Ectodermal cell (in vitro differentiated cells): Measurements from ENCODE around the gene CCDC106.

Source experiments
- H3K27ac ChIP-seq: 2 replicates; pipeline ENCODE4 v1.7.0; 2013; ENCODE audit warnings: mild to moderate bottlenecking, low read depth, low read length; ENCODE audit not compliant: insufficient read depth, poor library complexity, severe bottlenecking
- H3K27me3 ChIP-seq: 2 replicates; pipeline ENCODE4 v1.7.0; 2013; ENCODE audit warnings: mild to moderate bottlenecking, low read length; ENCODE audit not compliant: insufficient read depth, control insufficient read depth, poor library complexity, severe bottlenecking
- H3K36me3 ChIP-seq: one replicate; pipeline ENCODE4 v1.7.0; 2013; ENCODE audit warnings: low read length; ENCODE audit not compliant: control insufficient read depth, insufficient read depth
- H3K4me1 ChIP-seq: one replicate; pipeline ENCODE4 v1.7.0; 2013; ENCODE audit warnings: low read length; ENCODE audit not compliant: control insufficient read depth, insufficient read depth
- H3K4me3 ChIP-seq: 2 replicates; pipeline ENCODE4 v1.7.0; 2013; ENCODE audit warnings: low read depth, low read length, control low read depth; ENCODE audit not compliant: insufficient read depth
- H3K9me3 ChIP-seq: 2 replicates; pipeline ENCODE4 v1.7.0; 2013; ENCODE audit warnings: mild to moderate bottlenecking, low read length, moderate library complexity; ENCODE audit not compliant: control insufficient read depth
- WGBS, 2 experiments: methylation state at CpG; one replicate each; pipeline ENCODE4 v1.1.7; 2013; ENCODE audit warnings: missing lambda C conversion rate in 2 of 2; 5-methylcytosine and 5-hydroxymethylcytosine counted together

The CCDC106 gene

DNA sequence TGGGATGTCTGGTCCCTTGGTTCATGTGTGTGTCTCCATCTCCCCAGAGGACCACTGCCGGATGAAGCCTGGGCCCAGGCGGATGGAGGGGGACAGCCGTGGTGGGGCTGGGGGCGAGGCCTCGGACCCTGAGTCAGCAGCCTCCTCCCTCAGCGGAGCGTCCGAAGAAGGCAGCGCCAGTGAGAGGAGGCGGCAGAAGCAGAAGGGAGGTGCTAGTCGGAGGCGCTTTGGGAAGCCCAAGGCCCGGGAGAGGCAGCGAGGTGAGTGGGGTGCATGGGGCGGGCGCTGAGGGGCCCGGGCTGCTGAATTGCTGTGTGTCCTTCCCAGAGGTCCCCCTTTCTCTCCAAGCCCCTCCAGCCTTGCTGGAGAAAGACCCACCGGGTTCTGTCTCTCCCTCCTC is 3.2 kb downstream of the CCDC106 start:
- peaks cover 13% of the 10 kb centered on the region for H3K4me1 ChIP-seq
- H3K27ac ChIP-seq = no peak overlapping the region
- H3K27me3 ChIP-seq = no peaks in the 10 kb centered on the region
- WGBS, 2 experiments = 84 to 85% methylated on average over 18 of the region's 18 CpGs
- H3K4me3 ChIP-seq = no peak overlapping the region
- H3K36me3 ChIP-seq = peaks cover 3% of the 10 kb centered on the region
- no peaks in the 10 kb centered on the region for H3K9me3 ChIP-seq

DNA sequence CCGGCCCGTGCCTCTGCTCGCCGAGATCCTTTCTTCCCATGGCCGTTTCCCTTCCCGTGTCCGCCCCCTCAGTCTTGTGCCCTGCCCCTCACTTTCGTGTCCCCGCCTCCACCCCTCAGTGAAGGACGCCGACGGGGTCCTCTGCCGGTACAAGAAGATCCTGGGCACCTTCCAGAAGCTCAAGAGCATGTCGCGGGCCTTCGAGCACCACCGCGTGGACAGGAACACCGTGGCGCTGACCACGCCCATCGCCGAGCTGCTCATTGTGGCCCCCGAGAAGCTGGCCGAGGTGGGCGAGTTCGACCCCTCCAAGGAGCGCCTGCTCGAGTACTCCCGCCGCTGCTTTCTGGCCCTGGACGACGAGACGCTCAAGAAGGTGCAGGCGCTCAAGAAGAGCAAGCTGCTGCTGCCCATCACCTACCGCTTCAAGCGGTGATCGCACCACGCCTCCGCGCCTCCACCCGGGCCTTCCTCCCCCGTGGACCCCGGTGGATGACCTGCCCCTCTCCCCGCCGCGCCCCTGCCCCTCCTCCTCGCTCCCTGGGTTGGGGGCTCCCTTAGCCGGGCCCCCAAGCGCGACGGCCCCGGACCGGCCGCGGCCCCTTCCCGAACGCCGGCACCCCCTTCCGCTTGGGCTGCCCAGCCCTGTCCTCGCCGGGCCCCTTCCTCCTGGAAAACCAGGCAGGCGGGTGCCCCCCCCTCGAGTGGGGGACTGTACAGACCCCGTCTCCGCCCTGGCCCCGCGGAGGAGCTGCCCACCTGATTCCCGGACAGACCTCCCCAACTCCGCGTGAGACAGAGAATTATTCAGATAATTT is 4.5 kb downstream of the CCDC106 start:
- Histone ChIP-seq H3K4me3 (no peak overlapping the region), H3K36me3 (peaks cover 3% of the 10 kb centered on the region), H3K4me1 (peaks cover 14% of the 10 kb centered on the region), H3K9me3 (no peaks in the 10 kb centered on the region), H3K27me3 (no peaks in the 10 kb centered on the region), H3K27ac (no peak overlapping the region)
- 79 to 82% methylated on average over 71 of the region's 71 CpGs for WGBS, 2 experiments

DNA sequence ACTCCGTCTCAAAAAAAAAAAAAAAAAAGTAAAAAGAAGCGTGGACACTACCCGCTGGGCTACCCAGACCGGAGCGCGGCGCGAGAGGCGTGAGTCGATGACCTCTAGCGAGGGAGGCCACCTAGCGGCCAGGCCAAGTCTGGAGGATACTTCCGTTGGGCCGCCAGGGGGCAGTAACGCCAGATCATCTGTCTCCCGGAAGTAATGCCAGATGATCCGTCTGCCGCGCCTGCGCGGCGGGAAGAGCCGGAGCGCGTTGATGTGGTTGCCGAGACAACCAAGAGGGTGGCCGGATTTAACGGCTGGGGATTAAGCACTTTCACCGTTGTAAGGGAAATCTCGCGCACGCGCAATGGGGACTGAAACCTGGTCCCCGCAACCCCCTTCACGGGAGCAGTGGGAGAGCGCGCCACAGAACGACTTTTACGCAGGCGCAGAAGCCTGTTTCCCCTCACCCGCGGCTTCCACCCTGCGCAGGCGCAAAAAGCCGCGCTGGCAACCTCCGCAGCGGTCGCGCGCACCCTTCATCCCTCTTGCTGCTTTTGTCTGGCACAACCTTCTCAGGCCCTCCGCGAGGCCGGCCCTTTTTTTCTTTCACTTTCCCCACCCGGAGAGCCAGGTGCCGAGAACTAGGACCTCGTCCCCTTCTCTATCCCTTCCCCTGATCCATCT is 5.8 kb downstream of the CCDC106 start:
- Histone ChIP-seq H3K27ac (peak overlapping the region; percentile 90), H3K4me3 (peak overlapping the region; percentile 99), H3K27me3 (no peaks in the 10 kb centered on the region), H3K4me1 (peaks cover 15% of the 10 kb centered on the region), H3K36me3 (peaks cover 3% of the 10 kb centered on the region), H3K9me3 (no peaks in the 10 kb centered on the region)
- WGBS, 2 experiments = 0% methylated on average over 57 of the region's 57 CpGs

DNA sequence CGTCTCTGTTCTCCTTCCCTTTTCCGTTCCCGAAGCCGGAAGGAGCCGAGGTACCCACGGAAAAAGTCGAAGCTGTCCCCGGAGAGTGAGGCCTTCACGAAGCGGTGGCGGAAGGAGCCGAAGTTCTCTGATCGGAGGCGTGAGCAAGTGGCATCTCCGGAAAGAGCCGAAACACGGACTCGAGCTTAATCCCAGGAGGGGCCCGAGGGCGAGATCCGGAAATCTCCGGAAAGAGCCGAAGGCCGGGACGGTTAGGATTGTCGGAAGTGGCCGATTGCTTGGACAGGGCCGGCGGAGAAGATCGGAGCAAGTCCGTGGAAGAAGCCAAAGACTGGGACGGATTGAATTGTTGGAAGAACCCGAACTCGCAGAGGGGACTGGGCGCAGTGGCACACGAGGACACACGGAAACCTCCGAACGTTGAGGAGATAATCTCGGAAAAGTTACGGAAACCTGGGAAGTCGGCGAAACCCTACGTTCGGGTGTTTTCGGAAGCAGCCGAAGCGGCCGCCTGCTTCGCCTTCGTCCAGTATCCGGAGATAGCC is 6.4 kb downstream of the CCDC106 start:
- Histone ChIP-seq H3K27ac (peak overlapping the region; percentile 90), H3K27me3 (no peaks in the 10 kb centered on the region), H3K9me3 (no peaks in the 10 kb centered on the region), H3K4me1 (peaks cover 14% of the 10 kb centered on the region), H3K4me3 (peak overlapping the region; percentile 99), H3K36me3 (peaks cover 3% of the 10 kb centered on the region)
- 0 to 1% methylated on average over 52 of the region's 52 CpGs for whole genome bisulfite sequencing, 2 experiments

DNA sequence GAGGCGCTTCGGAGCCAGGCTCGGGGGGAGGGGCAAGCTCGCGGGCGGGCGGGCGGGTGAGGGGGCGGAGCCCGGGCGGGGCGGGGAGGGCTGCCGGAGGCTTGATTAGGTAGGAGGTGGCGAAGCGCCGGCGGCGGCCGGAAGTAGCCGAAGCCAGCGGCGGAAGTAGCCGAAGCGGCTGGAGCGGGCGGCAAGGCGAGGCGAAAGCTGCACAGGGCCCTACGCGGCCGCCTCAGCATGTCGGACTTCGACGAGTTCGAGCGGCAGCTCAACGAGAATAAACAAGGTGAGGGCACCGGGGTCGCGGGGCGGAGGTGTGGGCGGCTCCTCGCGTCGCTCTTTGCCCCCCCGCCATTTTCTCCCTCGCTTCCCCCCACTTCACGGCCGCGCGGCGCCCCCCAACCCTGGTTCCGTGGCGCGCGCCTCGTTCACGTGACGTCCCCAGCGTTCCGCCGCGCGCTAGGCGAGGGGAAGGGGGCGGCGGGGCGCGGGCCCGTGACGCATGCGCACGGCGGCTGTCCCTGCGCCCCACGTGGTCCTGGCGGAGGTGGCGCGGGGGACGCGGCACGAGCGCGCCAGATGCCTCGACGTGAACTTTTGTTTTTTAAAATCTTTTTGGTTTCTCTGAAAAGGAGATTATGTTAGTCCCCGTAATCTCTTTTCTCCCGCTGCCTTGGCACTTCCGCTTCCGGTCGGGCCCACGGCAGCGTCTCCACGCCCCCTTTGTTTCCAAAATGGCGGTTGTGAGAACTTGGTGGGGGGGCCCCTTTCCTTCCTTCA is 7.0 kb downstream of the CCDC106 start, which contains the start of gene U2AF2:
Gene U2AF2 (plus strand): TSS at position 168 of the 780 bp plus-strand sequence. CDS start 70 bp downstream, at position 238.
- H3K27ac ChIP-seq = peak within 1 kb of the TSS; percentile 99
- H3K27me3 ChIP-seq = no peaks in the 10 kb centered on the region
- H3K9me3 ChIP-seq = no peaks in the 10 kb centered on the region
- peaks cover 4% of the 10 kb centered on the region for H3K36me3 ChIP-seq
- peaks cover 14% of the 10 kb centered on the region for H3K4me1 ChIP-seq
- peak within 1 kb of the TSS; percentile 99 for H3K4me3 ChIP-seq
- 0% methylated on average over 95 of the region's 95 CpGs for WGBS, 2 experiments

DNA sequence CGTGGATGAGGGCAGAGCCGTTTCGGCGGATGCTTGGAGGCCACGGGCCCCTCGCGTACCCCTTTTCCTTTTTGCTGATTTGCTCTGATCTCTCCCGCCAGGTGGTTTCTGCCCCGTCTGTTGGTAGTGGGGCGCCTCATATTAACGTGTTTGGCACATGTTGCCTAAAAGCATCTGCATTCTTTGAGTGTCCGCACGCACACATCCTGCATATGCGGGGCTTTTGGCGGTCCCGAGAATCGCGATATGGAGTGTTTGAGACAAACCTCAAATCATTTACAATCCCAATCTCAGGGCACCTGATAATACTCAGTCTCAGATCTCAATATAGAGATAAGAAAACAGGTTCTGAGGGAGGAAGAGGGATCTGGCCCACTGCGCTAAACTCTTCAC is 7.6 kb downstream of the CCDC106 start:
- WGBS, 2 experiments = 0 to 1% methylated on average over 19 of the region's 19 CpGs
- peak overlapping the region; percentile 99 for H3K4me3 ChIP-seq

DNA sequence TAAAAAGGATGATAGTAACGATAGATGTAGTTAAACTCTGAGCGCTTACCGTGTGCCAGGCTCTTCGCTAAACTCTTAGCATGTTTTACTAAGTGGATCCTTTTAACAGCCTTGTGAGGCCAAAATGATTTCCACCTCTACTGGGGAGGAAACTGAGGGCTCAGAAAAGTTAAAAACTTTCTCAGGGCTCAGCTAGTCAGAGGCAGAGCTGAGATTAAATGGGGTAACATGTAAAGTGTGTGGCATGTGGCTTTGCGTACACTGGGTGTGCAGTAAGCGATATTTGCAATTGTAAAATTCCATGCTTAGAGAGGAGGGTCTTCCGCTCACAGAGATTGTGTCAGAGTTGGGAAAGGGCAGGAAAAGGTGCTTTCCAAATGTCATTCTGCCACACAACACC is 8.5 kb downstream of the CCDC106 start:
- Histone ChIP-seq H3K4me3 (peak overlapping the region; percentile 99), H3K36me3 (peaks cover 16% of the 10 kb centered on the region), H3K4me1 (peaks cover 14% of the 10 kb centered on the region), H3K9me3 (no peaks in the 10 kb centered on the region), H3K27me3 (no peaks in the 10 kb centered on the region), H3K27ac (no peak overlapping the region)
- 85 to 87% methylated on average over 7 of the region's 7 CpGs for WGBS, 2 experiments

More for the DNA sequence above, 7.6 kb downstream of the CCDC106 start:
- H3K4me1 ChIP-seq = peaks cover 14% of the 10 kb centered on the region
- peaks cover 8% of the 10 kb centered on the region for H3K36me3 ChIP-seq
- H3K27ac ChIP-seq = peak overlapping the region; percentile 99
- no peaks in the 10 kb centered on the region for H3K9me3 ChIP-seq
- H3K27me3 ChIP-seq = no peaks in the 10 kb centered on the region

DNA sequence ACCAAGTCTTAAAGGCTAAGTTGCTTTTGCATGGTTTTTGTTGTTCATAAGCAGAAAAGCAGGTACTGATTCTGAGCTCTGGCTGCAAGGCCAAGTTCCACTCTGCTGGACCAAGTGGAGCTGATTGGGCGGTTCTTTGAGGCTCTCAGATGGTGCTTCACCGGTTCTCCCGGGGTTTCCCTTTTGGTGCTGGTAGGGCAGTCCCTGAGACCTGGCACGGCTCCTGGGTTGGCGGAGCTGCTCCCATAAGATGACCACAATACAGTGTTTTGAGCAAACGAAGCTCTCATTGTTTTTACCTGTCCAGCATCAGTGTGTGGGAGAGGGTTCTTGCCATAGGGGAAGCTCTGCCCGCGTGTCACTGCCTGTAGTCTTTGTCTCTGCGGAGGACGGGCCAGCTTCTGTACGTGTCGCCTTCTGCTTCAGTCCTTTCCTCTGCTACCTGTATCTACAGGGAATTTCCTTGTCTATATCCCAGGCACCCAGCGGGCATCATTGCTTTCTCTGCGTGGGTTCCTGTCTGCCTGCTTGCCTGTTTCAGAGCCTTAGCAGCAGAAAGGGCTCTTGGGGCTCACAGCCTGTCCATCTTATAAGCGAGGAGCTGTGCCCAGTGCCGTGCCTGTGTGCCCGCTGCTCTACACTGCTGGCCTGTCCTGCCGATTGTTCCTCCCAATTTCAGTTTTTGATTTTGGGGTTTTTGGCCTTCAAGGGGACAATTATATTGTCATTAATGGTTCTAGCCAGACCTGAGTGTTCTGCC is 9.2 kb downstream of the CCDC106 start:
- H3K36me3 ChIP-seq = peaks cover 18% of the 10 kb centered on the region
- H3K4me1 ChIP-seq = peaks cover 14% of the 10 kb centered on the region
- H3K9me3 ChIP-seq = no peaks in the 10 kb centered on the region
- 80 to 82% methylated on average over 18 of the region's 18 CpGs for WGBS, 2 experiments
- peak overlapping the region; percentile 99 for H3K4me3 ChIP-seq
- no peaks in the 10 kb centered on the region for H3K27me3 ChIP-seq
- H3K27ac ChIP-seq = no peak overlapping the region

DNA sequence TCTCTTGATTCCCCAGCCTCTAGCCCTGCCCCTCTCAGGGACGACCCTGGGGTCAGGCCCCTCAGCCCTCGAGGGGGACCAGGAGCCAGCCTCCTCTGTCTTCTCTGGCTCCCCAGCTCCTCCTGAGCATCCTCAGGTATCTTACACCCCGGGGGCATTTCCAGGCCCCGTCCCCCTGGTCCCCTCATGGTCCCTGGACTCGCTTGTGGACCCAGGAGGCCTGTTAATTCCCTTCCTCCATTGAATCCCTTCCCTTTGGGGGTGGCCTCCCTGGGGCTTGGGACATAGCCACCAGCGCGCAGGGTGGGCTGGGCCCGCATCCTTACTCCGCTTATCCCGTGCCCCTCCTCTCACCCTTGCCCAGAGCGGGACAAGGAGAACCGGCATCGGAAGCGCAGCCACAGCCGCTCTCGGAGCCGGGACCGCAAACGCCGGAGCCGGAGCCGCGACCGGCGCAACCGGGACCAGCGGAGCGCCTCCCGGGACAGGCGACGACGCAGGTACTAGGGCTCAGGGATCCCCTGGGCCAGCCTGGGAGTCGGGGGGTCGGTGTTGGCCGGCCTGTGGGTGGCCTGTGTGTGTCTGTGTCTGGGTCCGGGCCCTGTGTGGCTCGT is 10.9 kb downstream of the CCDC106 start:
- Histone ChIP-seq H3K4me1 (peaks cover 14% of the 10 kb centered on the region), H3K36me3 (peaks cover 35% of the 10 kb centered on the region), H3K27me3 (no peaks in the 10 kb centered on the region), H3K4me3 (no peak overlapping the region), H3K9me3 (no peaks in the 10 kb centered on the region), H3K27ac (no peak overlapping the region)
- 96% methylated on average over 37 of the region's 37 CpGs for WGBS, 2 experiments
